Measurements from ENCODE around the gene TUBB6. TPM values are rescaled to one million over a fixed set of nuclear protein-coding genes. Genes with fewer than 3 reads are reported as not detected.

The TUBB6 gene
- total RNA-seq, 1 experiment from 2014 or later, result 42.2 TPM

DNA sequence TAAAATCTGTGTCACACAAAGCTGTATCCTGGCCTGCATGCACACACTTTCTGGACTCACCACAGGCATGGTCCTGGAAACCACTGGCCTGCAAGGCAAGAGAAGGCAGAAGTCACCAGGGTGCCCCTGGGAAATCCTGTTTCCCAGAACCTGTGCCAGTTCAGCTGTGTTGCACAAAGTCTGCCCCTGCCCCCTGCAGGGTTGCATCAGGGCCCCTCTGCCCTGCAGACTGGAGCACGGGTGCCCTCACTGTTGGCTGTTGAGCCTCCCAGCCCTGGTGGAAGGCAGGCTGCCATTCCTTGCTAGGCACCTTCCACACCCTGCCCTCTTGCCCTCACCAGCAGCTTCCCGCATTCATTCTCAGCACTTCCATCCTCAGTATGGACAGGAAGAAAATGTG is 18.0 kb upstream of the TUBB6 start:
- Histone ChIP-seq H2AFZ (no peak overlapping the region), H3K4me3 (no peak overlapping the region), H3K27ac (no peak overlapping the region), H3F3A (ENCODE audit: insufficient read depth, low read depth) (no peaks in the 10 kb centered on the region), H3K27me3 (ENCODE audit: insufficient read depth, low read depth) (no peaks in the 10 kb centered on the region), H3K4me1 (replicated peaks; ENCODE audit: insufficient read depth) (peaks cover 5% of the 10 kb centered on the region; the same call in 1 of the 2 replicates), H4K20me1 (ENCODE audit: insufficient read depth) (no peaks in the 10 kb centered on the region), H3K4me2 (no peak overlapping the region), H3K36me3 (ENCODE audit: low read depth) (no peaks in the 10 kb centered on the region), H3K79me2 (ENCODE audit: low read depth) (no peaks in the 10 kb centered on the region), H3K9me2 (ENCODE audit: insufficient read depth) (no peaks in the 10 kb centered on the region), H3K9me3 (ENCODE audit: insufficient read depth, low read depth) (no peaks in the 10 kb centered on the region)
- ChIA-PET CTCF (no interaction called here), POLR2A (ENCODE audit: unreplicated experiment) (no interaction called here)
- intact Hi-C loops (cut with micrococcal nuclease; ENCODE audit: unreplicated experiment), result no loop called here
- DNase-seq, result no peak
- TF ChIP-seq, protein P1, sequence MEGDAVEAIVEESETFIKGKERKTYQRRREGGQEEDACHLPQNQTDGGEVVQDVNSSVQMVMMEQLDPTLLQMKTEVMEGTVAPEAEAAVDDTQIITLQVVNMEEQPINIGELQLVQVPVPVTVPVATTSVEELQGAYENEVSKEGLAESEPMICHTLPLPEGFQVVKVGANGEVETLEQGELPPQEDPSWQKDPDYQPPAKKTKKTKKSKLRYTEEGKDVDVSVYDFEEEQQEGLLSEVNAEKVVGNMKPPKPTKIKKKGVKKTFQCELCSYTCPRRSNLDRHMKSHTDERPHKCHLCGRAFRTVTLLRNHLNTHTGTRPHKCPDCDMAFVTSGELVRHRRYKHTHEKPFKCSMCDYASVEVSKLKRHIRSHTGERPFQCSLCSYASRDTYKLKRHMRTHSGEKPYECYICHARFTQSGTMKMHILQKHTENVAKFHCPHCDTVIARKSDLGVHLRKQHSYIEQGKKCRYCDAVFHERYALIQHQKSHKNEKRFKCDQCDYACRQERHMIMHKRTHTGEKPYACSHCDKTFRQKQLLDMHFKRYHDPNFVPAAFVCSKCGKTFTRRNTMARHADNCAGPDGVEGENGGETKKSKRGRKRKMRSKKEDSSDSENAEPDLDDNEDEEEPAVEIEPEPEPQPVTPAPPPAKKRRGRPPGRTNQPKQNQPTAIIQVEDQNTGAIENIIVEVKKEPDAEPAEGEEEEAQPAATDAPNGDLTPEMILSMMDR (conservative IDR thresholded peaks at IDR 0.05), result no peak
- TF ChIP-seq EZH2 (IDR thresholded peaks at IDR 0.05; ENCODE audit: low read depth), result no peak
- no TSS peak for BruUV-seq (replicated peaks)

DNA sequence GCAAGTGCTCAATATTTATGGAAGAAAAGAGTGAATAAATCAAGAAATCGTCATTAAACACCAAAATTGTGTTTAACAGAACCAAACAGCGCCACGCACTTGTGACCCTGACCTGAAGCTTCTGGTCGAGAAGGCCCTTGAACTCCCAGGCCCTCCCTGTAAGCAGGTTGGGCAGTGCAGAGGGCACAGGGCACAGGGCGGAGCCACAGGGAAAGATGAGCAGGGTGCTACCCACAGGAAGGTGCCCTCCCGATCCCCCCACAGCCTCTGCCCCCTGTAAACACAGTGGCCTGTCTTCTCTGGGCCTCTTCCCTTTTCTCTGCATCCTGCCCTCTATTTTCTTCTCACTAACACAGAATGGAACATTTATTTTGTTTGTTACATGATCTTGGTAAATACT is 16.9 kb upstream of the TUBB6 start:
- POLR2A ChIA-PET (ENCODE audit: unreplicated experiment), result no interaction called here
- TF ChIP-seq EZH2 (IDR thresholded peaks at IDR 0.05; ENCODE audit: low read depth), result no peak
- TF ChIP-seq, protein P1 (conservative IDR thresholded peaks at IDR 0.05), result no peak

DNA sequence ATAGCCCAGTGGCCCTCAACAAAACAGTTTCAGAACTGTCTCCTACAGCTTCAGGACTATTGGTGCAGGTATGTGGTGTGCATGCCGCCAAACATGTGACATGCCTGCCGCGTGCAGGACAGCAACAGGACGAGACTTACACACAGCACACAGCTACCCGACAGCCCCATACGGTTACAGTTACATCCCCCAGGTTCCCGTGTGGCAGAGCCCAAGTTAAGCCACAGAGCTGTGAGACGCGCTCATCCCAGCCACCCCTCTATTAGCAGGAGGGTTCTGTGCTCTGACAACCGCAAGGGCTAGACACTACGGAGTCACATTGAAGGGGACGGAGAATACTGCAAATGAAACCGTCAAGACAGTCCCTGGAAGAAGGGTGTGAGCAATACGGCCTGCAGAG is 16.4 kb upstream of the TUBB6 start:
- H3F3A ChIP-seq (ENCODE audit: insufficient read depth, low read depth), result no peaks in the 10 kb centered on the region
- no peak for DNase-seq
- no peak overlapping the region for H2AFZ ChIP-seq
- intact Hi-C loops (cut with micrococcal nuclease; ENCODE audit: unreplicated experiment), result no loop called here
- H3K9me2 ChIP-seq (ENCODE audit: insufficient read depth), result no peaks in the 10 kb centered on the region
- no peaks in the 10 kb centered on the region for H3K27me3 ChIP-seq (ENCODE audit: insufficient read depth, low read depth)
- ChIA-PET POLR2A (ENCODE audit: unreplicated experiment) (no interaction called here), CTCF (interaction anchor here (0.5 kb wide), 1 partner anchor 65 kb away, joined by 3 read pairs; no protein-coding TSS in a partner anchor)
- H3K4me1 ChIP-seq (replicated peaks; ENCODE audit: insufficient read depth), result peaks cover 12% of the 10 kb centered on the region; the same call in 1 of the 2 replicates
- no peak overlapping the region for H3K4me2 ChIP-seq
- H3K36me3 ChIP-seq (ENCODE audit: low read depth), result no peaks in the 10 kb centered on the region
- no TSS peak for BruUV-seq (replicated peaks)
- no peak for TF ChIP-seq EZH2 (IDR thresholded peaks at IDR 0.05; ENCODE audit: low read depth)
- TF ChIP-seq, protein P1 (conservative IDR thresholded peaks at IDR 0.05), result no peak
- H3K79me2 ChIP-seq (ENCODE audit: low read depth), result no peaks in the 10 kb centered on the region
- H3K27ac ChIP-seq, result no peak overlapping the region
- H3K4me3 ChIP-seq, result no peak overlapping the region
- H4K20me1 ChIP-seq (ENCODE audit: insufficient read depth), result no peaks in the 10 kb centered on the region
- no peaks in the 10 kb centered on the region for H3K9me3 ChIP-seq (ENCODE audit: insufficient read depth, low read depth)

More for the DNA sequence above, 16.9 kb upstream of the TUBB6 start:
- Histone ChIP-seq H3K4me1 (replicated peaks; ENCODE audit: insufficient read depth) (peaks cover 7% of the 10 kb centered on the region; the same call in 1 of the 2 replicates), H3F3A (ENCODE audit: insufficient read depth, low read depth) (no peaks in the 10 kb centered on the region), H3K4me2 (no peak overlapping the region), H4K20me1 (ENCODE audit: insufficient read depth) (no peaks in the 10 kb centered on the region), H3K9me3 (ENCODE audit: insufficient read depth, low read depth) (no peaks in the 10 kb centered on the region), H3K79me2 (ENCODE audit: low read depth) (no peaks in the 10 kb centered on the region), H3K9me2 (ENCODE audit: insufficient read depth) (no peaks in the 10 kb centered on the region), H2AFZ (no peak overlapping the region), H3K36me3 (ENCODE audit: low read depth) (no peaks in the 10 kb centered on the region), H3K27ac (no peak overlapping the region), H3K27me3 (ENCODE audit: insufficient read depth, low read depth) (no peaks in the 10 kb centered on the region), H3K4me3 (no peak overlapping the region)
- no peak for DNase-seq
- intact Hi-C loops (cut with micrococcal nuclease; ENCODE audit: unreplicated experiment), result no loop called here
- BruUV-seq (replicated peaks), result no TSS peak
- CTCF ChIA-PET, result no interaction called here
